ENCODE measurements around the gene SAMD14. TPM values are rescaled to one million over a fixed set of nuclear protein-coding genes. Genes with fewer than 3 reads are reported as not detected.

The SAMD14 gene
- total and polyA plus RNA-seq, 2 of the 4 experiments (the other 2 are of a cell fraction): 1.4 to 6.2 TPM

DNA sequence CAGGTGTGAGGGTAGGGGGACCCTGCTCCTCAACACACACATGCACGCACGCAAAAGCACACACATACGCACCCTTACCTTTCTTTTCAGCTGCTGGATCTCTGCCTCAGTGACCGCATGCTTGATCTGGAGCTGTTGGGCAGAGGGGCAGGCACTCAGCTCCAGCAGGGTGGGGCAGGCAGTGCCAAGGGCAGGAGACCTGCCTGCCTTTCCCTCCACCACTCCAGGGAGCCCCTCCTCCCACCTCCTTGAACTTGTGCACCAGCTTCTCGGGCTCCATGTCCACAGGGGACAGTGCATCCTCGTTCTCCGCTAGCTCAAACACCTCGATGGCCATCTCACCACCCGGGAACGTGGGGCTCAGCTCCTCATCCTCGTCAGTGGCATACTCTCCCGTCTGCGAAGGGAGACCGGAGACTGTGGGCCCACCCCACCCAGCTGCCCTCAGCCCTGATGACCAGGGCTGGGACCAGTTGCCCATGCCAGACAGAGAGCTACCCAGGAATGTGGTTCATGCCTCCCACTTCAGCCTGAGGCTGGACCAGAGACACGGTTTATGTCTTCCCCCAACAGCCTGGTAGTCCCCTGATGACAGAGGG lies 9.3 kb upstream of the SAMD14 start:
- H3K9me3 ChIP-seq (ENCODE audit: control insufficient read depth, insufficient read depth, low read length): no peaks in the 10 kb centered on the region
- ChIA-PET POLR2A (ENCODE audit: unreplicated experiment) (no interaction called here), CTCF (interaction anchor here (0.7 to 1.7 kb wide), 6 partner anchors 10 to 153 kb away, joined by 3 to 5 read pairs (median 3); no protein-coding TSS in a partner anchor)
- H4K91ac ChIP-seq (ENCODE audit: insufficient read depth, low read depth, low read length): no peak overlapping the region
- H3K27me3 ChIP-seq (ENCODE audit: control insufficient read depth, insufficient read depth, low read length): no peaks in the 10 kb centered on the region
- H2BK120ac ChIP-seq (ENCODE audit: low read depth, low read length): no peak overlapping the region
- TF ChIP-seq NFE2L2 (IDR thresholded peaks at IDR 0.05; ENCODE audit: low read depth, low read length): no peak
- TF ChIP-seq MXI1 (IDR thresholded peaks at IDR 0.05; ENCODE audit: borderline replicate concordance, low read depth, low read length): no peak
- no peak for TF ChIP-seq POLR2A (IDR thresholded peaks at IDR 0.05; ENCODE audit: low read depth, low read length)
- TF ChIP-seq CHD1 (IDR thresholded peaks at IDR 0.05; ENCODE audit: low read depth, low read length): no peak
- TF ChIP-seq, protein P1, sequence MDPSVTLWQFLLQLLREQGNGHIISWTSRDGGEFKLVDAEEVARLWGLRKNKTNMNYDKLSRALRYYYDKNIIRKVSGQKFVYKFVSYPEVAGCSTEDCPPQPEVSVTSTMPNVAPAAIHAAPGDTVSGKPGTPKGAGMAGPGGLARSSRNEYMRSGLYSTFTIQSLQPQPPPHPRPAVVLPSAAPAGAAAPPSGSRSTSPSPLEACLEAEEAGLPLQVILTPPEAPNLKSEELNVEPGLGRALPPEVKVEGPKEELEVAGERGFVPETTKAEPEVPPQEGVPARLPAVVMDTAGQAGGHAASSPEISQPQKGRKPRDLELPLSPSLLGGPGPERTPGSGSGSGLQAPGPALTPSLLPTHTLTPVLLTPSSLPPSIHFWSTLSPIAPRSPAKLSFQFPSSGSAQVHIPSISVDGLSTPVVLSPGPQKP (IDR thresholded peaks at IDR 0.05; ENCODE audit: borderline replicate concordance, low read depth, low read length): no peak
- no peak for TF ChIP-seq RCOR1 (IDR thresholded peaks at IDR 0.05; ENCODE audit: insufficient replicate concordance, low read length)
- no peak for TF ChIP-seq USF2 (IDR thresholded peaks at IDR 0.05; ENCODE audit: low read depth, low read length)
- no peak for TF ChIP-seq FOS (IDR thresholded peaks at IDR 0.05; ENCODE audit: low read depth, low read length)
- TF ChIP-seq CEBPB (IDR thresholded peaks at IDR 0.05; ENCODE audit: low read depth, low read length): no peak
- no peak for TF ChIP-seq MAZ (IDR thresholded peaks at IDR 0.05; ENCODE audit: borderline replicate concordance, low read depth, low read length)
- TF ChIP-seq SMC3 (IDR thresholded peaks at IDR 0.05; ENCODE audit: low read depth, low read length): no peak
- no peak for TF ChIP-seq RAD21 (IDR thresholded peaks at IDR 0.05; ENCODE audit: low read length)
- TF ChIP-seq, protein P2, sequence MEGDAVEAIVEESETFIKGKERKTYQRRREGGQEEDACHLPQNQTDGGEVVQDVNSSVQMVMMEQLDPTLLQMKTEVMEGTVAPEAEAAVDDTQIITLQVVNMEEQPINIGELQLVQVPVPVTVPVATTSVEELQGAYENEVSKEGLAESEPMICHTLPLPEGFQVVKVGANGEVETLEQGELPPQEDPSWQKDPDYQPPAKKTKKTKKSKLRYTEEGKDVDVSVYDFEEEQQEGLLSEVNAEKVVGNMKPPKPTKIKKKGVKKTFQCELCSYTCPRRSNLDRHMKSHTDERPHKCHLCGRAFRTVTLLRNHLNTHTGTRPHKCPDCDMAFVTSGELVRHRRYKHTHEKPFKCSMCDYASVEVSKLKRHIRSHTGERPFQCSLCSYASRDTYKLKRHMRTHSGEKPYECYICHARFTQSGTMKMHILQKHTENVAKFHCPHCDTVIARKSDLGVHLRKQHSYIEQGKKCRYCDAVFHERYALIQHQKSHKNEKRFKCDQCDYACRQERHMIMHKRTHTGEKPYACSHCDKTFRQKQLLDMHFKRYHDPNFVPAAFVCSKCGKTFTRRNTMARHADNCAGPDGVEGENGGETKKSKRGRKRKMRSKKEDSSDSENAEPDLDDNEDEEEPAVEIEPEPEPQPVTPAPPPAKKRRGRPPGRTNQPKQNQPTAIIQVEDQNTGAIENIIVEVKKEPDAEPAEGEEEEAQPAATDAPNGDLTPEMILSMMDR (conservative IDR thresholded peaks at IDR 0.05; ENCODE audit: low read depth, low read length): no peak
- no peak for TF ChIP-seq BHLHE40 (IDR thresholded peaks at IDR 0.05; ENCODE audit: low read depth, low read length)
- no peak for TF ChIP-seq MAFK (IDR thresholded peaks at IDR 0.05; ENCODE audit: low read depth, low read length)
- no peak for TF ChIP-seq RFX5 (IDR thresholded peaks at IDR 0.05; ENCODE audit: low read depth, low read length)
- peak overlapping the region; percentile 41 for H2AFZ ChIP-seq (replicated peaks; ENCODE audit: low read length, poor library complexity)
- dilution Hi-C loops (cut with HindIII; ENCODE audit: low sequenced_read_pairs, unreplicated experiment): no loop called here
- H3K18ac ChIP-seq (ENCODE audit: low read depth, low read length): no peak overlapping the region
- H2BK15ac ChIP-seq (ENCODE audit: low read depth, low read length): no peak overlapping the region
- H3K4me1 ChIP-seq (ENCODE audit: control insufficient read depth, insufficient read depth, low read length): peaks cover 2% of the 10 kb centered on the region; the same call in 1 of the 2 replicates
- H3K27ac ChIP-seq (ENCODE audit: insufficient read depth, low read length): no peak overlapping the region
- no peak for DNase-seq
- H3K23ac ChIP-seq (ENCODE audit: low read depth, low read length): no peak overlapping the region
- no peak overlapping the region for H3K4ac ChIP-seq (ENCODE audit: low read depth, low read length)
- H4K5ac ChIP-seq (ENCODE audit: low read depth, low read length): no peak overlapping the region
- 98% methylated on average over 11 of the region's 15 CpGs; no CpG with 5 or more reads in 1 of the 2 experiments for WGBS, 2 experiments (ENCODE audit: extremely low coverage in 2 of 2, insufficient read length in 1 of 2)
- no TSS peak for BruUV-seq (replicated peaks)
- no peak overlapping the region for H3K56ac ChIP-seq (ENCODE audit: extremely low read depth, insufficient read depth, low read length)
- peaks cover 92% of the 10 kb centered on the region for H3K36me3 ChIP-seq (ENCODE audit: control insufficient read depth, insufficient read depth, low read length)
- no peak overlapping the region for H3K4me2 ChIP-seq (ENCODE audit: low read depth, low read length)
- in situ Hi-C loops (cut with MboI; ENCODE audit: low sequenced_read_pairs): no loop called here
- no peak overlapping the region for H4K8ac ChIP-seq (ENCODE audit: low read depth in 2 of 2, low read length in 2 of 2)
- H2AK9ac ChIP-seq (replicated peaks; ENCODE audit: low read depth, low read length, poor library complexity): peak overlapping the region; percentile 46
- intact Hi-C loops (cut with micrococcal nuclease): no loop called here
- H3K9me1 ChIP-seq (ENCODE audit: insufficient read depth, low read length): peaks cover 1% of the 10 kb centered on the region; the same call in 1 of the 2 replicates
- no peak for ATAC-seq (ENCODE audit: low read depth)
- H2BK20ac ChIP-seq (ENCODE audit: low read depth, low read length): no peak overlapping the region
- H3K79me1 ChIP-seq (ENCODE audit: low read depth in 1 of 2, low read length in 2 of 2): peaks cover 32 to 80% of the 10 kb centered on the region in 2 experiments
- H2BK5ac ChIP-seq (ENCODE audit: low read depth, low read length, poor library complexity, severe bottlenecking): no peak overlapping the region
- H3K14ac ChIP-seq (replicated peaks; ENCODE audit: low read depth, low read length): no peak overlapping the region
- no peak overlapping the region for H3K9ac ChIP-seq (ENCODE audit: low read depth, low read length)
- peaks cover 69% of the 10 kb centered on the region for H4K20me1 ChIP-seq (ENCODE audit: insufficient read depth, low read length)
- H3K4me3 ChIP-seq (ENCODE audit: insufficient read depth, low read depth, low read length): no peak overlapping the region
- no peak overlapping the region; the same call in 1 of the 2 replicates for H2AK5ac ChIP-seq (ENCODE audit: low read depth, low read length)
